ENCODE results near the gene ALOX12B.

GRCh38 chr17:8100763-8101162, 13.2 kb upstream of the ALOX12B start:
- TF ChIP-seq JUNB (IDR thresholded peaks at IDR 0.05; ENCODE audit: unreplicated experiment): no peak
- TF ChIP-seq, protein P1, sequence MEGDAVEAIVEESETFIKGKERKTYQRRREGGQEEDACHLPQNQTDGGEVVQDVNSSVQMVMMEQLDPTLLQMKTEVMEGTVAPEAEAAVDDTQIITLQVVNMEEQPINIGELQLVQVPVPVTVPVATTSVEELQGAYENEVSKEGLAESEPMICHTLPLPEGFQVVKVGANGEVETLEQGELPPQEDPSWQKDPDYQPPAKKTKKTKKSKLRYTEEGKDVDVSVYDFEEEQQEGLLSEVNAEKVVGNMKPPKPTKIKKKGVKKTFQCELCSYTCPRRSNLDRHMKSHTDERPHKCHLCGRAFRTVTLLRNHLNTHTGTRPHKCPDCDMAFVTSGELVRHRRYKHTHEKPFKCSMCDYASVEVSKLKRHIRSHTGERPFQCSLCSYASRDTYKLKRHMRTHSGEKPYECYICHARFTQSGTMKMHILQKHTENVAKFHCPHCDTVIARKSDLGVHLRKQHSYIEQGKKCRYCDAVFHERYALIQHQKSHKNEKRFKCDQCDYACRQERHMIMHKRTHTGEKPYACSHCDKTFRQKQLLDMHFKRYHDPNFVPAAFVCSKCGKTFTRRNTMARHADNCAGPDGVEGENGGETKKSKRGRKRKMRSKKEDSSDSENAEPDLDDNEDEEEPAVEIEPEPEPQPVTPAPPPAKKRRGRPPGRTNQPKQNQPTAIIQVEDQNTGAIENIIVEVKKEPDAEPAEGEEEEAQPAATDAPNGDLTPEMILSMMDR (conservative IDR thresholded peaks at IDR 0.05; ENCODE audit: low read depth in 2 of 2): no peak
- TF ChIP-seq ETS1 (IDR thresholded peaks at IDR 0.05): no peak
- no peak for TF ChIP-seq ZNF331 (CRISPR knock-in tag; IDR thresholded peaks at IDR 0.05; ENCODE audit: low read depth)
- TF ChIP-seq POLR2AphosphoS5 (IDR thresholded peaks at IDR 0.05; ENCODE audit: low read depth): no peak
- TF ChIP-seq EZH2 (IDR thresholded peaks at IDR 0.05; ENCODE audit: low read depth, unreplicated experiment): no peak
- TF ChIP-seq CREB1 (CRISPR knock-in tag; IDR thresholded peaks at IDR 0.05; ENCODE audit: low read depth): no peak
- no peak for TF ChIP-seq EZH2phosphoT487 (IDR thresholded peaks at IDR 0.05; ENCODE audit: unreplicated experiment)
- TF ChIP-seq, protein P2, sequence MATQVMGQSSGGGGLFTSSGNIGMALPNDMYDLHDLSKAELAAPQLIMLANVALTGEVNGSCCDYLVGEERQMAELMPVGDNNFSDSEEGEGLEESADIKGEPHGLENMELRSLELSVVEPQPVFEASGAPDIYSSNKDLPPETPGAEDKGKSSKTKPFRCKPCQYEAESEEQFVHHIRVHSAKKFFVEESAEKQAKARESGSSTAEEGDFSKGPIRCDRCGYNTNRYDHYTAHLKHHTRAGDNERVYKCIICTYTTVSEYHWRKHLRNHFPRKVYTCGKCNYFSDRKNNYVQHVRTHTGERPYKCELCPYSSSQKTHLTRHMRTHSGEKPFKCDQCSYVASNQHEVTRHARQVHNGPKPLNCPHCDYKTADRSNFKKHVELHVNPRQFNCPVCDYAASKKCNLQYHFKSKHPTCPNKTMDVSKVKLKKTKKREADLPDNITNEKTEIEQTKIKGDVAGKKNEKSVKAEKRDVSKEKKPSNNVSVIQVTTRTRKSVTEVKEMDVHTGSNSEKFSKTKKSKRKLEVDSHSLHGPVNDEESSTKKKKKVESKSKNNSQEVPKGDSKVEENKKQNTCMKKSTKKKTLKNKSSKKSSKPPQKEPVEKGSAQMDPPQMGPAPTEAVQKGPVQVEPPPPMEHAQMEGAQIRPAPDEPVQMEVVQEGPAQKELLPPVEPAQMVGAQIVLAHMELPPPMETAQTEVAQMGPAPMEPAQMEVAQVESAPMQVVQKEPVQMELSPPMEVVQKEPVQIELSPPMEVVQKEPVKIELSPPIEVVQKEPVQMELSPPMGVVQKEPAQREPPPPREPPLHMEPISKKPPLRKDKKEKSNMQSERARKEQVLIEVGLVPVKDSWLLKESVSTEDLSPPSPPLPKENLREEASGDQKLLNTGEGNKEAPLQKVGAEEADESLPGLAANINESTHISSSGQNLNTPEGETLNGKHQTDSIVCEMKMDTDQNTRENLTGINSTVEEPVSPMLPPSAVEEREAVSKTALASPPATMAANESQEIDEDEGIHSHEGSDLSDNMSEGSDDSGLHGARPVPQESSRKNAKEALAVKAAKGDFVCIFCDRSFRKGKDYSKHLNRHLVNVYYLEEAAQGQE (IDR thresholded peaks at IDR 0.05; ENCODE audit: unreplicated experiment): no peak
- no peak for TF ChIP-seq ZNF462 (CRISPR knock-in tag; IDR thresholded peaks at IDR 0.05)
- TF ChIP-seq ZNF114 (CRISPR knock-in tag; IDR thresholded peaks at IDR 0.05): no peak
- no peak for TF ChIP-seq NANOG (IDR thresholded peaks at IDR 0.05; ENCODE audit: borderline replicate concordance)
- no peak for TF ChIP-seq STAT1 (IDR thresholded peaks at IDR 0.05; ENCODE audit: unreplicated experiment)

All from GM23338 (cell line).